HCT116 (cell line): ENCODE data around the gene NTNG1. TPM values are rescaled to one million over a fixed set of nuclear protein-coding genes. Genes with fewer than 3 reads are reported as not detected.

ENCODE experiments used
- ATAC-seq: fragments of 200-7000 bp; cut with Tn5 transposase; 2 replicates; pipeline ENCODE4 v1.9.1; 2020; ENCODE audit warnings: mild to moderate bottlenecking, moderate library complexity
- BruUV-seq: library from RNA; stranded (reverse); fragments of 400-500 nt; replicated peaks from 2 replicates; lab custom pipeline; 2021; lab: Mats Ljungman, UMichigan
- CTCF ChIA-PET: fragments of 300-600 bp; sonication (Branson Sonifier 250); formaldehyde crosslinking; loops from one replicate; lab custom pipeline; 2021; ENCODE audit warnings: antibody characterized with exemption; lab: Charles Lee
- POLR2A ChIA-PET: fragments of 300-600, 350-600 bp; sonication (Branson Sonifier 250); formaldehyde crosslinking; loops from one replicate; lab custom pipeline; 2021; ENCODE audit warnings: antibody characterized with exemption; lab: Charles Lee
- RAD21 ChIA-PET, 2 experiments: fragments of 300-600 bp; sonication (Branson Sonifier 250); formaldehyde crosslinking; loops; one replicate each; lab custom pipeline; 2023; ENCODE audit warnings: low total read pairs in 2 of 2; ENCODE audit not compliant: uncharacterized antibody in 2 of 2, unreplicated experiment in 2 of 2, low non-redundant PET in 1 of 2; lab: Charles Lee
- DNase-seq: peaks from one replicate; pipeline ENCODE4 v3.0.0-alpha.2; 2010; ENCODE audit warnings: low read depth, low spot score
- H2AFZ ChIP-seq: fragments of 200-600 bp; shearing (Covaris generic), sonication (generic); 2 replicates; pipeline ENCODE4 v1.6.1; 2017; ENCODE audit warnings: low read depth, mixed run types, mixed read lengths, antibody characterized with exemption, low read length; ENCODE audit not compliant: poor library complexity, severe bottlenecking
- H3K27ac ChIP-seq: 2 replicates; pipeline ENCODE4 v1.5.1; 2012; ENCODE audit warnings: low read depth, low read length
- H3K27me3 ChIP-seq: fragments of 200-600 bp; sonication (generic); 2 replicates; pipeline ENCODE4 v1.6.1; 2016; ENCODE audit warnings: mixed run types, low read length, mixed read lengths; ENCODE audit not compliant: insufficient read depth
- H3K36me3 ChIP-seq, 2 experiments: fragments of 200-500 bp in 1 of 2; fragments of 200-600 bp in 1 of 2; sonication (Bioruptor generic) in 1 of 2; sonication (generic) in 1 of 2; 2 replicates each; pipeline versions ENCODE4 v1.5.1 to v1.6.1; 2014 to 2016; ENCODE audit warnings: low read length in 2 of 2, inconsistent platforms in 1 of 2, mixed read lengths in 1 of 2, mixed run types in 1 of 2; ENCODE audit not compliant: insufficient read depth in 2 of 2, control insufficient read depth in 1 of 2
- H3K4me1 ChIP-seq, 2 experiments: fragments of 200-600 bp in 1 of 2; sonication (generic) in 1 of 2; 2 replicates each; pipeline versions ENCODE4 v1.5.1 to v1.6.1; 2012 to 2017; ENCODE audit warnings: low read length in 2 of 2, inconsistent platforms in 1 of 2, mild to moderate bottlenecking in 1 of 2, mixed read lengths in 1 of 2, mixed run types in 1 of 2, moderate library complexity in 1 of 2; ENCODE audit not compliant: insufficient read depth in 2 of 2, control insufficient read depth in 1 of 2
- H3K4me2 ChIP-seq: fragments of 200-600 bp; sonication (generic); 2 replicates; pipeline ENCODE4 v1.6.1; 2017; ENCODE audit warnings: mixed run types, low read length, mixed read lengths
- H3K4me3 ChIP-seq, 2 experiments: fragments of 200-600 bp in 1 of 2; sonication (generic) in 1 of 2; replicated peaks in 1 of 2; 2 replicates each; pipeline ENCODE4 v1.5.1; 2011 to 2016; ENCODE audit warnings: low read length in 2 of 2, control low read depth in 1 of 2, low read depth in 1 of 2, mild to moderate bottlenecking in 1 of 2, mixed read lengths in 1 of 2, mixed run types in 1 of 2
- H3K79me2 ChIP-seq: fragments of 200-600 bp; sonication (generic); 2 replicates; pipeline ENCODE4 v1.6.1; 2017; ENCODE audit warnings: mild to moderate bottlenecking, mixed run types, low read length, moderate library complexity, mixed read lengths; ENCODE audit not compliant: insufficient read depth
- H3K9ac ChIP-seq: fragments of 200-600 bp; sonication (generic); 2 replicates; pipeline ENCODE4 v1.6.1; 2016; ENCODE audit warnings: low read length, mixed read lengths
- H3K9me2 ChIP-seq: fragments of 200-600 bp; sonication (generic), shearing (Covaris generic); 2 replicates; pipeline ENCODE4 v1.6.1; 2017; ENCODE audit warnings: mixed run types, mild to moderate bottlenecking, moderate library complexity; ENCODE audit not compliant: insufficient read depth
- H3K9me3 ChIP-seq, 2 experiments: fragments of 200-500 bp in 1 of 2; fragments of 200-600 bp in 1 of 2; sonication (Bioruptor generic) in 1 of 2; sonication (generic) in 1 of 2; 2 replicates each; pipeline ENCODE4 v1.6.1; 2014 to 2017; ENCODE audit warnings: low read length in 2 of 2, mixed read lengths in 2 of 2, inconsistent platforms in 1 of 2, low read depth in 1 of 2, mild to moderate bottlenecking in 1 of 2, mixed run types in 1 of 2, moderate library complexity in 1 of 2; ENCODE audit not compliant: control insufficient read depth in 1 of 2, insufficient read depth in 1 of 2
- H4K20me1 ChIP-seq: fragments of 200-600 bp; sonication (generic), shearing (Covaris generic); 2 replicates; pipeline ENCODE4 v1.6.1; 2017; ENCODE audit warnings: mixed run types, mild to moderate bottlenecking, moderate library complexity; ENCODE audit not compliant: insufficient read depth
- ATF3 ChIP-seq: IDR thresholded peaks from 2 replicates; pipeline ENCODE4 v1.6.1; 2012
- CEBPB ChIP-seq: IDR thresholded peaks from 2 replicates; pipeline ENCODE4 v1.6.1; 2012; ENCODE audit warnings: low read depth
- CTCF ChIP-seq, 3 experiments: fragments of 200-600 bp in 1 of 3; sonication (generic) in 1 of 3; IDR thresholded peaks in 2 of 3; conservative IDR thresholded peaks in 1 of 3; 2 replicates each; pipeline ENCODE4 v1.5.1; 2012 to 2017; ENCODE audit warnings: low read depth in 2 of 3, low read length in 2 of 3, antibody characterized with exemption in 1 of 3, borderline replicate concordance in 1 of 3, control low read depth in 1 of 3, mild to moderate bottlenecking in 1 of 3, mixed read lengths in 1 of 3, mixed run types in 1 of 3, moderate library complexity in 1 of 3; ENCODE audit not compliant: insufficient read depth in 1 of 3
- EZH2 ChIP-seq: fragments of 200-600 bp; sonication (generic); IDR thresholded peaks from 2 replicates; pipeline ENCODE4 v1.6.1; 2017; ENCODE audit warnings: antibody characterized with exemption, mixed run types
- EZH2phosphoT487 ChIP-seq: fragments of 200-600 bp; IDR thresholded peaks from 2 replicates; pipeline ENCODE4 v1.6.1; 2018; ENCODE audit warnings: antibody characterized with exemption, borderline replicate concordance
- JUND ChIP-seq: IDR thresholded peaks from 2 replicates; pipeline ENCODE4 v1.6.1; 2012
- MAX ChIP-seq: IDR thresholded peaks from 2 replicates; pipeline ENCODE4 v1.6.1; 2012
- SIN3A ChIP-seq: IDR thresholded peaks from 2 replicates; pipeline ENCODE4 v1.6.1; 2012; ENCODE audit warnings: low read depth
- SP1 ChIP-seq: IDR thresholded peaks from 2 replicates; pipeline ENCODE4 v1.6.1; 2012; ENCODE audit warnings: low read depth
- SRF ChIP-seq: IDR thresholded peaks from 2 replicates; pipeline ENCODE4 v1.6.1; 2012; ENCODE audit warnings: low read depth
- TCF7L2 ChIP-seq: IDR thresholded peaks from 2 replicates; pipeline ENCODE4 v1.7.0; 2011; ENCODE audit warnings: borderline replicate concordance, inconsistent platforms; ENCODE audit not compliant: insufficient read depth, insufficient read length; ENCODE audit errors: extremely low read depth
- ZNF274 ChIP-seq: fragments of 200-500 bp; sonication (Bioruptor generic); IDR thresholded peaks from 2 replicates; pipeline ENCODE4 v1.6.1; 2014; ENCODE audit warnings: mild to moderate bottlenecking, low read depth, low read length, inconsistent platforms
- intact Hi-C: fragments of 100-400 bp; cut with micrococcal nuclease; formaldehyde crosslinking; loops from 2 replicates; pipeline ENCODE4 v1.10.0; 2022
- total RNA-seq: library from RNA; stranded (reverse); gene quantifications from one replicate; pipeline ENCODE4 v1.2.1, GENCODE V29; 2021; ENCODE audit not compliant: unreplicated experiment

Gene NTNG1
- total RNA-seq, 1 experiment from 2014 or later: not detected

DNA sequence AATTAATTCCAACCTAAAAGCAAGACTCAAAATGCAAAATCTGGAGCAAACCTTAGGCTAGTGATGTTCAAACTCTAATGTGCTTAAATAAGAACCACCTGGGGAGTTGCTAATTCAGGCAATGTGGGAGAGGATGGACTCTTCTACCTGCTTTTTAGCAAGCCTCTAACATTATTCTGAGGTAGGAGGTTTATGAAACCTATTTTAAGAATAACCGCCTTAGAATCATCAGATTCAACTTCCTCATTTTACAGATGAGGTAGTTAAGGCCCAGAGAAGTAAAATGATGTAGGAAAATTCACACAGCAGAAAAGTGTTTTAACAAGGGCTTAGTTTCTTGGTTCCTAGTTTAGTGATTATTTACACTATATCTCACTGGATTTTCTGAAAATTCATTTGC is 8.6 kb upstream of the NTNG1 start:
- POLR2A ChIA-PET: no interaction called here
- RAD21 ChIA-PET: no interaction called here
- intact Hi-C loops: no loop called here
- no peak overlapping the region for H3K27ac ChIP-seq
- CTCF ChIA-PET: no interaction called here
- ATAC-seq: no peak
- DNase-seq: no peak
- H2AFZ ChIP-seq: no peak overlapping the region
- H3K4me1 ChIP-seq: no peaks in the 10 kb centered on the region
- H3K79me2 ChIP-seq: no peaks in the 10 kb centered on the region
- H3K36me3 ChIP-seq: no peaks in the 10 kb centered on the region
- H4K20me1 ChIP-seq: no peaks in the 10 kb centered on the region; the same call in 1 of the 2 replicates
- no peak overlapping the region for H3K9ac ChIP-seq
- H3K4me2 ChIP-seq: no peak overlapping the region
- H3K27me3 ChIP-seq: no peaks in the 10 kb centered on the region
- H3K9me2 ChIP-seq: no peaks in the 10 kb centered on the region
- peaks cover 0 to 3% of the 10 kb centered on the region in 2 experiments; a peak in 1 of 4 replicates for H3K9me3 ChIP-seq
- BruUV-seq: no TSS peak
- no peak overlapping the region for H3K4me3 ChIP-seq
- TF ChIP-seq SIN3A: no peak
- TF ChIP-seq MAX: no peak
- TF ChIP-seq EZH2phosphoT487: no peak
- TF ChIP-seq TCF7L2: no peak
- no peak for TF ChIP-seq CEBPB
- TF ChIP-seq CTCF (IDR thresholded peaks at IDR 0.05 in 2 of 3, conservative IDR thresholded peaks at IDR 0.05 in 1 of 3; ENCODE audit: borderline replicate concordance in 1 of 3, insufficient read depth in 1 of 3, low read depth in 2 of 3, low read length in 2 of 3): no peak
- no peak for TF ChIP-seq JUND
- TF ChIP-seq ZNF274: no peak
- TF ChIP-seq ATF3: no peak
- no peak for TF ChIP-seq SRF
- no peak for TF ChIP-seq EZH2
- TF ChIP-seq SP1: no peak
- TF ChIP-seq, all 23 proteins: peak for 0
